Spleen (tissue), 11 donors: Measurements from ENCODE around the gene KSR2. TPM values are rescaled to one million over a fixed set of nuclear protein-coding genes. Genes with fewer than 3 reads are reported as not detected.

Experiments
- DNase-seq: peaks from one replicate; pipeline ENCODE4 v3.0.0-alpha.2; 2020
- H3K27ac ChIP-seq, 8 donors: fragments of 200-600 bp; sonication (generic) in 7 of 8; 1 replicate in 4 of 8; 2 replicates in 4 of 8; pipeline versions ENCODE4 v1.5.0 to v1.8.0; 2016 to 2021; ENCODE audit warnings: inconsistent platforms in 4 of 8, mild to moderate bottlenecking in 4 of 8, moderate library complexity in 1 of 8
- H3K27me3 ChIP-seq, 7 donors: fragments of 200-600 bp; sonication (generic) in 6 of 7; replicated peaks in 1 of 7; 1 replicate in 4 of 7; 2 replicates in 3 of 7; pipeline versions ENCODE4 v1.5.0 to v1.8.0; 2016 to 2021; ENCODE audit warnings: inconsistent platforms in 3 of 7, mild to moderate bottlenecking in 1 of 7
- H3K36me3 ChIP-seq, 6 donors: fragments of 200-600 bp; sonication (generic) in 5 of 6; 1 replicate in 4 of 6; 2 replicates in 2 of 6; pipeline versions ENCODE4 v1.5.0 to v1.8.0; 2016 to 2021; ENCODE audit warnings: inconsistent platforms in 2 of 6
- H3K4me1 ChIP-seq, 6 donors: fragments of 200-600 bp; sonication (generic) in 5 of 6; 1 replicate in 3 of 6; 2 replicates in 3 of 6; pipeline versions ENCODE4 v1.5.0 to v1.8.0; 2016 to 2021; ENCODE audit warnings: inconsistent platforms in 3 of 6
- H3K4me3 ChIP-seq, 8 donors: fragments of 200-600 bp; sonication (generic) in 7 of 8; 1 replicate in 4 of 8; 2 replicates in 4 of 8; pipeline versions ENCODE4 v1.5.0 to v1.8.0; 2016 to 2021; ENCODE audit warnings: inconsistent platforms in 4 of 8, mild to moderate bottlenecking in 4 of 8, moderate library complexity in 2 of 8
- H3K9me3 ChIP-seq, 8 donors: fragments of 200-600 bp; sonication (generic) in 7 of 8; 1 replicate in 4 of 8; 2 replicates in 4 of 8; pipeline versions ENCODE4 v1.5.0 to v1.8.0; 2016 to 2021; ENCODE audit warnings: inconsistent platforms in 4 of 8
- CTCF ChIP-seq, 11 experiments: fragments of 200-600 bp in 7 of 11; fragments of 450-650 bp in 4 of 11; sonication (generic) in 4 of 11; IDR thresholded peaks in 8 of 11; conservative IDR thresholded peaks in 3 of 11; 1 replicate in 7 of 11; 2 replicates in 4 of 11; pipeline versions ENCODE4 v1.4.0 to v1.8.0; 2016 to 2021; ENCODE audit warnings: antibody characterized with exemption in 11 of 11, inconsistent platforms in 4 of 11, mild to moderate bottlenecking in 1 of 11
- POLR2A ChIP-seq, 3 donors: fragments of 450-650 bp; IDR thresholded peaks; one replicate each; pipeline ENCODE4 v1.5.1; 2017; ENCODE audit warnings: antibody characterized with exemption in 3 of 3, mild to moderate bottlenecking in 1 of 3
- POLR2AphosphoS5 ChIP-seq, 3 donors: sonication (generic); formaldehyde crosslinking; IDR thresholded peaks; one replicate each; pipeline ENCODE4 v1.5.1; 2017; ENCODE audit warnings: antibody characterized with exemption in 3 of 3
- WGBS, 5 donors: extraction: QIAGEN DNeasy Blood & Tissue Kit in 3 of 5; methylation state at CpG; one replicate each; pipeline versions ENCODE4 v1.1.5 to v1.1.7; 2013 to 2018; 5-methylcytosine and 5-hydroxymethylcytosine counted together
- intact Hi-C: fragments of 100-400 bp; cut with DNase I; formaldehyde crosslinking; loops from one replicate; pipeline ENCODE4 v1.15.0; 2023; ENCODE audit warnings: low total_unique reads
- polyA plus RNA-seq, 3 donors: library from polyadenylated mRNA; stranded (reverse); fragments of 200-250 nt; gene quantifications; one replicate each; pipeline ENCODE4 v1.2.1, GENCODE V29; 2013
- total RNA-seq, 7 donors: library from RNA; depleted of rRNA in 3 of 7; stranded (reverse); fragments of >200 nt in 3 of 7; fragmentation: NEBNext Ultra II Directional in 4 of 7; extraction: Animal tissue kit (Norgen Biotek cat#: 25700) in 4 of 7; gene quantifications; one replicate each; pipeline versions ENCODE4 v1.1.0 to v1.2.1, GENCODE V29; 2016 to 2021
- donor health status: healthy with polysubstance abuse.
- donor health status: DM: no; HTN: no; CAD: no; lungs with moderate emphysema.
- donor health status: DM: no; HTN: no; CAD: no.
- donor health status: Bipolar disorder and iron deficiency.
- donor health status: healthy.
- donor health status: DM: no; HTN: no; CAD: no.
- donor health status: DM: yes; HTN: yes; CAD: no.

Gene KSR2
- total and polyA plus RNA-seq, 10 donors = under 0.01 to 0.09 (median 0.02) TPM; not detected in 4

DNA sequence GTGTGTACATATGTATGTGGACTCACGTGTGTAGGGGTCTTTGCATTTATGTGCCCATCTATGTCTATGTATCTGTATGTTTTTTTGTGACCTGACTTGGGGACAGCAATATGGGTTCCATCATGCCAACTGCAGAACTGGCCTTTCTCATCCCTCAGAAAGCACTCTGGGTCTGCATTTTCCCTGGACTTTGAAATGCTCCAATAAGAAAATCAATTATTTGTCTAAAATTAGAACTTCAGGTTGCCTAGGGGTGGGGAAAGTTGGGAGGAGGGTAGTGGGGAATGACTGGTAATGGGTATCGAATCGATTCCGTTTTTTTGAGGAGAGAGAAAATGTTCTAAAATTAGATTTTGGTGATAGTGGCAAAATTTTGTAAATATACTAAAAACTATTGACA lies 466.6 kb downstream of the KSR2 start:
- intact Hi-C loops = no loop called here
- Histone ChIP-seq H3K27me3 (peaks cover 0 to 21% (median 0%) of the 10 kb centered on the region in 7 donors), H3K9me3 (no peaks in the 10 kb centered on the region), H3K4me3 (no peak overlapping the region), H3K4me1 (no peaks in the 10 kb centered on the region), H3K36me3 (no peaks in the 10 kb centered on the region), H3K27ac (no peak overlapping the region)
- TF ChIP-seq POLR2AphosphoS5 (IDR thresholded peaks at IDR 0.05) (no peak), CTCF (IDR thresholded peaks at IDR 0.05 in 8 of 11, conservative IDR thresholded peaks at IDR 0.05 in 3 of 11) (no peak), POLR2A (IDR thresholded peaks at IDR 0.05) (no peak)
- DNase-seq = no peak
- 86 to 92% (median 90%) methylated on average over 4 of the region's 4 CpGs for WGBS, 5 donors

GRCh38 chr12:117501076-117501869 lies 467.5 kb downstream of the KSR2 start:
- Histone ChIP-seq H3K36me3 (no peaks in the 10 kb centered on the region), H3K27me3 (peaks cover 0 to 18% (median 0%) of the 10 kb centered on the region in 7 donors), H3K4me1 (no peaks in the 10 kb centered on the region), H3K9me3 (no peaks in the 10 kb centered on the region), H3K4me3 (no peak overlapping the region), H3K27ac (no peak overlapping the region)
- TF ChIP-seq POLR2AphosphoS5 (IDR thresholded peaks at IDR 0.05) = no peak
- no peak for TF ChIP-seq CTCF (IDR thresholded peaks at IDR 0.05 in 8 of 11, conservative IDR thresholded peaks at IDR 0.05 in 3 of 11)
- no peak for TF ChIP-seq POLR2A (IDR thresholded peaks at IDR 0.05)
- intact Hi-C loops = no loop called here
- 55 to 70% (median 57%) methylated on average over 7 of the region's 7 CpGs for WGBS, 5 donors
- DNase-seq = no peak

- WGBS, 5 donors = 64 to 74% (median 67%) methylated on average over 8 of the region's 8 CpGs
- no peaks in the 10 kb centered on the region for H3K9me3 ChIP-seq
- H3K4me3 ChIP-seq = no peak overlapping the region
- intact Hi-C loops = no loop called here
- TF ChIP-seq POLR2AphosphoS5 (IDR thresholded peaks at IDR 0.05) (no peak), POLR2A (IDR thresholded peaks at IDR 0.05) (no peak), CTCF (IDR thresholded peaks at IDR 0.05 in 8 of 11, conservative IDR thresholded peaks at IDR 0.05 in 3 of 11) (no peak)
- DNase-seq = no peak
- H3K27ac ChIP-seq = no peak overlapping the region
- H3K4me1 ChIP-seq = no peaks in the 10 kb centered on the region
- H3K27me3 ChIP-seq = peaks cover 0 to 18% (median 0%) of the 10 kb centered on the region in 7 donors
- H3K36me3 ChIP-seq = no peaks in the 10 kb centered on the region
These were observed 468.9 kb downstream of the KSR2 start for GRCh38 chr12:117499759-117500485.

- peaks cover 0 to 18% (median 0%) of the 10 kb centered on the region in 7 donors for H3K27me3 ChIP-seq
- H3K36me3 ChIP-seq = no peaks in the 10 kb centered on the region
- H3K9me3 ChIP-seq = no peaks in the 10 kb centered on the region
- 70 to 88% (median 76%) methylated on average over 3 of the region's 3 CpGs for WGBS, 5 donors
- no peaks in the 10 kb centered on the region for H3K4me1 ChIP-seq
- no peak overlapping the region for H3K4me3 ChIP-seq
- no peak for DNase-seq
- intact Hi-C loops = no loop called here
- TF ChIP-seq POLR2AphosphoS5 (IDR thresholded peaks at IDR 0.05) (no peak), CTCF (IDR thresholded peaks at IDR 0.05 in 8 of 11, conservative IDR thresholded peaks at IDR 0.05 in 3 of 11) (no peak), POLR2A (IDR thresholded peaks at IDR 0.05) (no peak)
- H3K27ac ChIP-seq = no peak overlapping the region
These were observed 469.9 kb downstream of the KSR2 start for GRCh38 chr12:117498880-117499279.
